LNCaP clone FGC (cell line): ENCODE data around the gene FUBP3.

ENCODE experiments used
- DNase-seq: peaks from one replicate; pipeline ENCODE4 v3.0.0-alpha.2; 2011; ENCODE audit warnings: low read depth
- H3K4me3 ChIP-seq: 2 replicates; pipeline ENCODE4 v1.5.1; 2011; ENCODE audit warnings: mild to moderate bottlenecking, low read depth, low read length, control low read depth
- TF ChIP-seq, protein P1 (sequence below): IDR thresholded peaks from 2 replicates; pipeline ENCODE4 v1.5.1; 2012; ENCODE audit warnings: mild to moderate bottlenecking; ENCODE audit not compliant: control insufficient read depth, insufficient read depth; ENCODE audit errors: extremely low read depth

The FUBP3 gene

DNA sequence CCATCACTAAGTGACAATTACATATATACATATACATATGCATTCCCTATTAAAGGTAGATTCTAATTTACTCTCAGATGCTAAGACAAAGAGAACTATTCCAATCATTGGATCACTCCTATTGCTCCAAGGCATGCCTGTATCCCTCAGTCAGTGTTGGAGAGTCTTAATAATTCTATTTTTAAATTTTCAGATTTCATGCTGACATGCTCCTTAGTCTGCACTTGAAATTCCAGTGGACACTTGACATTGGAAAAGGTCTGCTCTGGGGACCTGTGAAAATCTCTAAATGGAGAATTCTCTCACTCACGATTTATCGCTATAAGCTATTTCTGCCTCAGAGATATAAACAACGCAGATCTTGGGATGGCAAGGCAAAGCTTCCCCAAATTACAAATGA lies 3.9 kb upstream of the FUBP3 start:
- DNase-seq = no peak

DNA sequence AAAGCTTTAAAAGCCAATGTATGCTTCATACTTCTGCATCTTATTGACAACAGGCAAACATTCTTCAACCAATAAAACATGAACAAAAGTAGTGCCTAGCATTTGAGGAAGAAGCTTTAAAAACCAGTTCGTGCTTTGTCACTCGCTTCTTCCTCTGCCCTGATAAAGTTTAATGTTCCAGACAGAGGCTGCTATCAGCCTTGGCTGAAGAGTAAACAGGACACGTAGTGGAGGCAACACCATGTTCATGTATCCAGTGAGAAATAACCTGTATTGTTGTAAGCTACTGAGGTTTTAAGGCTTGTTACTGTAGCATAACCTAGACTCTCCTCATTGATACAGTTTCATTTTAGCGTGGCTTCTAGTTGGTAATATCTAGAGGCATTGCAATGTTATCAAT lies 3.2 kb upstream of the FUBP3 start:
- DNase-seq = peak; percentile 25
- H3K4me3 ChIP-seq = peak overlapping the region; percentile 2; the same call in 1 of the 2 replicates
- TF ChIP-seq, protein P1, sequence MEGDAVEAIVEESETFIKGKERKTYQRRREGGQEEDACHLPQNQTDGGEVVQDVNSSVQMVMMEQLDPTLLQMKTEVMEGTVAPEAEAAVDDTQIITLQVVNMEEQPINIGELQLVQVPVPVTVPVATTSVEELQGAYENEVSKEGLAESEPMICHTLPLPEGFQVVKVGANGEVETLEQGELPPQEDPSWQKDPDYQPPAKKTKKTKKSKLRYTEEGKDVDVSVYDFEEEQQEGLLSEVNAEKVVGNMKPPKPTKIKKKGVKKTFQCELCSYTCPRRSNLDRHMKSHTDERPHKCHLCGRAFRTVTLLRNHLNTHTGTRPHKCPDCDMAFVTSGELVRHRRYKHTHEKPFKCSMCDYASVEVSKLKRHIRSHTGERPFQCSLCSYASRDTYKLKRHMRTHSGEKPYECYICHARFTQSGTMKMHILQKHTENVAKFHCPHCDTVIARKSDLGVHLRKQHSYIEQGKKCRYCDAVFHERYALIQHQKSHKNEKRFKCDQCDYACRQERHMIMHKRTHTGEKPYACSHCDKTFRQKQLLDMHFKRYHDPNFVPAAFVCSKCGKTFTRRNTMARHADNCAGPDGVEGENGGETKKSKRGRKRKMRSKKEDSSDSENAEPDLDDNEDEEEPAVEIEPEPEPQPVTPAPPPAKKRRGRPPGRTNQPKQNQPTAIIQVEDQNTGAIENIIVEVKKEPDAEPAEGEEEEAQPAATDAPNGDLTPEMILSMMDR = no peak

More for the DNA sequence above, 3.9 kb upstream of the FUBP3 start:
- TF ChIP-seq, protein P1 = no peak
- no peak overlapping the region for H3K4me3 ChIP-seq

DNA sequence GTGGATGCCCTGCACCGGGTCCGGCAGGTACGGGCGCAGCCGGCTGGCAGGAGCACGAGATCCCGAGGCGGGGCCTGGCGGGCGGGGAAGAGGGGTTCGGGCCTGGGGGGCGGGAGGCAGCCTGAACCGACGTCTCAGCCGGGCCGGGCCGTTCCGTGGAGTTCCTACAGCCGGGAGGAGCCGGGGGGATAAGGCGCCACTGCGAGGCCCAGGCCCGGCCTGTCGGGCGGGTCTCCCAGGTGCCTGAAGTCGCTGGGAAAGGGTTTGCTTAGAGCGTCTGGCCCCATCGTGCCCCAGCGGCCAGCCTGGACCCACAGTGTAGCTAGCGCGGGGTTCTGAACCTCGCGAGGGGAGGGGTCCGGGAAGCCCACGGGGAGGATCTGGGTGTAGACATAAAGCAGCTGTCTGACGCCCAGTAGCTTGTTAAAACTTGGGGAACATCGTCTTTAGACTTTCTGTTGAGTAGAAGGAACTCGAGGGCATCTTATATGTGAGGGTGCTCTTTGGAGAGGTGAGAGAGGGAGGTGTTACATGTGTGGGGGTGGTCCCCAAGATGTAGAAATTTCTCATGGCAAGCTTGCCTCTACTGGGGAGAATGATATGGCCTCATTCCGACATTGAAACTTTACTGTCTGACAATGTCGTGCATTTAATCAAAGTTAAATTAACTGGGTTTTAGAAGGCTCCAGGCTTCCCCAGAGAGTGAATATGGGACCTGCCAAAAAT lies 524 bp downstream of the FUBP3 start:
- peak overlapping the region; percentile 88 for H3K4me3 ChIP-seq
- TF ChIP-seq, protein P1 = no peak
- no peak for DNase-seq

DNA sequence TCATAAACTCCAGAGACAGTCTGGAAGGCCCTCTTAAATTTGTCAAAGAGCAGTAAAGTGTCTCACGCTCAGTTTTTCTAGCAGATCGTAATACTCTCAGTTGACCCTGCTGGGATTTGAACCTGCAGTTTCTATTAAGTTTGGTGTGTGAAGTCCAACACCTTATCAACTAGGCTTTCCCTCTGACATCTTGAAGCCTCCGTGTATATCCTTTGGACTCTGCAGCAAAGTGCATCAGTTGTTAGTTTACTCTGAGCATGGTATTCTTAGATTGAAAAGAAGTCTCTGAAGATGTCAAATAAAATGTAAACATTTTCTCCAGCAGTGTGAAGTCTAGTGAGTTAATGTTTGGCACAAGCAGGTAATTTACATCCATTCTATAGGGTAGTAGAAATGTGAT lies 2.4 kb downstream of the FUBP3 start:
- DNase-seq = no peak

DNA sequence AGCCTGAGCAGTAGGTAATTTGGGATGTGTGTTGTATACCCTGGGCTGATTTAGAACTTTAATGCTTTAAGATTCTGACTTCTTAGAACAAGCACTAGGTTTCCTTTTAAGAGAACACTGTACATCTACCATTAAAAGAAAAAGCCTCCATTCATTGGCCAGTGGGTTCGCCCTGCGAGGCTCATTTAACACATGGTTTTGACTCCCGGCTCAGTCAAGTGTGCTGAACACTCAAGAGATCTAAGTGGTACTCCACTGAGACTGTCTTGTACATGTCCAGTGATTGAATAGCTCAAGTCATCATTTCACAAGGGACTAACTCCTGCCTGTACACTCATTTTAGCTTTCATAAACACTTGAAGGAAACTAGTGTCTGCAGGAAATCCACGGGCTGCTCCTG lies 3.9 kb downstream of the FUBP3 start:
- DNase-seq = no peak
- TF ChIP-seq, protein P1 = no peak
- H3K4me3 ChIP-seq = no peak overlapping the region

More for the DNA sequence above, 2.4 kb downstream of the FUBP3 start:
- TF ChIP-seq, protein P1 = no peak
- H3K4me3 ChIP-seq = no peak overlapping the region

DNA sequence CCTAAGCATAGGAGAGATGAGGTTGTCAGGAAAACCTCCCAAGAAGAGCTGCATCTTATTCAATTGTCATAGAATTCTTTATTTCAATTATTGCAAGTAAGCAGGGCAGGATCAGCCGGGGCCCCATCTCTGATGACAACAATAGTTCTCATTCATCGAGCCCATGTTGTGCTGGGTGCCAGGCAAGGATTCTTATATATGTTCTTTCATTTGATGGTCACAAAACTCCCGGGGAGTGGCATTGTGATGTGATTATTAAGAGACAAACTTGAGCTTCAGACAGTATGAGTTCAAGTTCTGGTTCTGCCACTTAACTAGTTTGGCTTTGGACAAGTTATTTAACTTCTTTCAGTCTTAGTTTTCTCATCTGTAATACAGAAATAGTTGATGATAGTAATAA lies 8.5 kb downstream of the FUBP3 start:
- TF ChIP-seq, protein P1 = no peak
- H3K4me3 ChIP-seq = no peak overlapping the region
- DNase-seq = no peak

DNA sequence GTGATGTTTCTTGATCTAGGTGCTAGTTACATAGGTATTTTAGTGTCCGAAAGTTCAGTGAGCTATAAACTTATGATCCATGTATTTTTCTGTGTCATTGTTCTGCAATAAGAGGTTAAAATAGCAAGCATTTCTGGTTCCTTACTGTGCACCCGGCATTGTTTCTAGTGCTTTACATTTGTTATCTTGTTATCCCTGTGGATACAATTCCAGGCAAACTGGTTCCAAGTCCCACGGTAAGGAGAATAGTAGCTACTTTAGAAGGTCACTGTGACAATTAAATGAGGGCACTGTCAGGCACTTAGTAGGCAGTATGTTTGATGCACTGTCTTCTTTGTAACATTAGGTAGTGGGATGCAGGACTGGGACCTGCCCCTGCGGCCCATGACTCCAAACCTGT lies 9.0 kb downstream of the FUBP3 start:
- TF ChIP-seq, protein P1 = no peak
- no peak overlapping the region for H3K4me3 ChIP-seq
- no peak for DNase-seq
